H1 (cell line): ENCODE results near the gene TMEM269. TPM values are rescaled to one million over a fixed set of nuclear protein-coding genes. Genes with fewer than 3 reads are reported as not detected.

Experiments
- BACH1 ChIP-seq: IDR thresholded peaks from 2 replicates; pipeline ENCODE4 v1.6.1; 2012; ENCODE audit warnings: low read length, improper control_type of control experiment
- GABPA ChIP-seq: IDR thresholded peaks from 2 replicates; pipeline ENCODE4 v1.6.1; 2011; ENCODE audit warnings: mild to moderate bottlenecking, low read length, moderate library complexity, borderline replicate concordance; ENCODE audit not compliant: insufficient read depth
- RFX5 ChIP-seq: IDR thresholded peaks from 2 replicates; pipeline ENCODE4 v1.6.1; 2011; ENCODE audit warnings: low read depth, low read length, improper control_type of control experiment, borderline replicate concordance
- polyA plus RNA-seq, 7 experiments: library from polyadenylated mRNA; depleted of rRNA in 3 of 7; stranded (reverse) in 5 of 7; unstranded in 2 of 7; fragments of >200 nt in 5 of 7; fragments of 200-250 nt in 2 of 7; gene quantifications; 1 replicate in 5 of 7; 2 replicates in 1 of 7; 4 replicates in 1 of 7; pipeline versions ENCODE4 v1.2.1 to v1.2.3, GENCODE V29; 2011 to 2013; ENCODE audit warnings: missing spikeins in 2 of 7, mixed read lengths in 2 of 7
- total RNA-seq: library from RNA; stranded (reverse); fragmentation: NEBNext Ultra II Directional; extraction: Animal tissue kit (Norgen Biotek cat#: 25700); gene quantifications from 2 replicates; pipeline ENCODE4 v1.2.1, GENCODE V29; 2021
- TF ChIP-seq, protein P1 (sequence below): fragments of 300-600 bp; sonication (generic); IDR thresholded peaks from 2 replicates; pipeline ENCODE4 v1.7.1; 2012; ENCODE audit warnings: low read length, moderate library complexity, mild to moderate bottlenecking, inconsistent platforms; ENCODE audit not compliant: insufficient replicate concordance

TMEM269 gene
- total and polyA plus RNA-seq, 2 of the 8 experiments (the other 6 are each of a cell fraction or from before 2014, with no cell fraction given): 0.14 to 0.35 TPM

DNA sequence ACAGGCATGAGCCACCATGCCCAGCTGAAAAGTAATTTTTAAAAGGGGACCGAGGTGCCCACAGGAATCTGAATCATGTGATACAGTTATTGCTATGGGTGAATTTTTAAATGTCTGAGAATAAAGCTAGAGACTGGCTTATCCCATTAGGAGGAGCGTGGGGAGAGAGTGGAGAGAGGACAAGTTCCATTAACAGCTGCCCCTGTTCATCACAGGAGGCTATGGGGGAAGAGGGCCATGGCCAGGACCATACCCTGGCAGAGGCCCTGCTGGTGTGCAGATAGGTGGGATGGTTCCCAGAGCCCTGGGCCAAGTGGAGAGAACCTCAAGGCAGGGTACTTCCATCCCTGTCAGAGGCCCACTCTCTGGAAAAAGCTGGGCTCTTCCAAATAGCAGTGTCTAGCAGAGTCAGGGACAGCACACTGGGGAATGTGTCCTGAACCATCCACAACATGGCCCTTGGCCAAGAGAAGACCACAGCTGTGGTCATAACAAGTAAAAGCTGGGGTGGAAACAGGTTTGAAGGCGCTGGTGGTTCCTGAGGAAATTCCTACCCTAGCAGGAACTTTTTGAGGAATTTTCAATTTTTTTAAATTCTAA lies 48.0 kb downstream of the TMEM269 start (continued):
- TF ChIP-seq, protein P1, sequence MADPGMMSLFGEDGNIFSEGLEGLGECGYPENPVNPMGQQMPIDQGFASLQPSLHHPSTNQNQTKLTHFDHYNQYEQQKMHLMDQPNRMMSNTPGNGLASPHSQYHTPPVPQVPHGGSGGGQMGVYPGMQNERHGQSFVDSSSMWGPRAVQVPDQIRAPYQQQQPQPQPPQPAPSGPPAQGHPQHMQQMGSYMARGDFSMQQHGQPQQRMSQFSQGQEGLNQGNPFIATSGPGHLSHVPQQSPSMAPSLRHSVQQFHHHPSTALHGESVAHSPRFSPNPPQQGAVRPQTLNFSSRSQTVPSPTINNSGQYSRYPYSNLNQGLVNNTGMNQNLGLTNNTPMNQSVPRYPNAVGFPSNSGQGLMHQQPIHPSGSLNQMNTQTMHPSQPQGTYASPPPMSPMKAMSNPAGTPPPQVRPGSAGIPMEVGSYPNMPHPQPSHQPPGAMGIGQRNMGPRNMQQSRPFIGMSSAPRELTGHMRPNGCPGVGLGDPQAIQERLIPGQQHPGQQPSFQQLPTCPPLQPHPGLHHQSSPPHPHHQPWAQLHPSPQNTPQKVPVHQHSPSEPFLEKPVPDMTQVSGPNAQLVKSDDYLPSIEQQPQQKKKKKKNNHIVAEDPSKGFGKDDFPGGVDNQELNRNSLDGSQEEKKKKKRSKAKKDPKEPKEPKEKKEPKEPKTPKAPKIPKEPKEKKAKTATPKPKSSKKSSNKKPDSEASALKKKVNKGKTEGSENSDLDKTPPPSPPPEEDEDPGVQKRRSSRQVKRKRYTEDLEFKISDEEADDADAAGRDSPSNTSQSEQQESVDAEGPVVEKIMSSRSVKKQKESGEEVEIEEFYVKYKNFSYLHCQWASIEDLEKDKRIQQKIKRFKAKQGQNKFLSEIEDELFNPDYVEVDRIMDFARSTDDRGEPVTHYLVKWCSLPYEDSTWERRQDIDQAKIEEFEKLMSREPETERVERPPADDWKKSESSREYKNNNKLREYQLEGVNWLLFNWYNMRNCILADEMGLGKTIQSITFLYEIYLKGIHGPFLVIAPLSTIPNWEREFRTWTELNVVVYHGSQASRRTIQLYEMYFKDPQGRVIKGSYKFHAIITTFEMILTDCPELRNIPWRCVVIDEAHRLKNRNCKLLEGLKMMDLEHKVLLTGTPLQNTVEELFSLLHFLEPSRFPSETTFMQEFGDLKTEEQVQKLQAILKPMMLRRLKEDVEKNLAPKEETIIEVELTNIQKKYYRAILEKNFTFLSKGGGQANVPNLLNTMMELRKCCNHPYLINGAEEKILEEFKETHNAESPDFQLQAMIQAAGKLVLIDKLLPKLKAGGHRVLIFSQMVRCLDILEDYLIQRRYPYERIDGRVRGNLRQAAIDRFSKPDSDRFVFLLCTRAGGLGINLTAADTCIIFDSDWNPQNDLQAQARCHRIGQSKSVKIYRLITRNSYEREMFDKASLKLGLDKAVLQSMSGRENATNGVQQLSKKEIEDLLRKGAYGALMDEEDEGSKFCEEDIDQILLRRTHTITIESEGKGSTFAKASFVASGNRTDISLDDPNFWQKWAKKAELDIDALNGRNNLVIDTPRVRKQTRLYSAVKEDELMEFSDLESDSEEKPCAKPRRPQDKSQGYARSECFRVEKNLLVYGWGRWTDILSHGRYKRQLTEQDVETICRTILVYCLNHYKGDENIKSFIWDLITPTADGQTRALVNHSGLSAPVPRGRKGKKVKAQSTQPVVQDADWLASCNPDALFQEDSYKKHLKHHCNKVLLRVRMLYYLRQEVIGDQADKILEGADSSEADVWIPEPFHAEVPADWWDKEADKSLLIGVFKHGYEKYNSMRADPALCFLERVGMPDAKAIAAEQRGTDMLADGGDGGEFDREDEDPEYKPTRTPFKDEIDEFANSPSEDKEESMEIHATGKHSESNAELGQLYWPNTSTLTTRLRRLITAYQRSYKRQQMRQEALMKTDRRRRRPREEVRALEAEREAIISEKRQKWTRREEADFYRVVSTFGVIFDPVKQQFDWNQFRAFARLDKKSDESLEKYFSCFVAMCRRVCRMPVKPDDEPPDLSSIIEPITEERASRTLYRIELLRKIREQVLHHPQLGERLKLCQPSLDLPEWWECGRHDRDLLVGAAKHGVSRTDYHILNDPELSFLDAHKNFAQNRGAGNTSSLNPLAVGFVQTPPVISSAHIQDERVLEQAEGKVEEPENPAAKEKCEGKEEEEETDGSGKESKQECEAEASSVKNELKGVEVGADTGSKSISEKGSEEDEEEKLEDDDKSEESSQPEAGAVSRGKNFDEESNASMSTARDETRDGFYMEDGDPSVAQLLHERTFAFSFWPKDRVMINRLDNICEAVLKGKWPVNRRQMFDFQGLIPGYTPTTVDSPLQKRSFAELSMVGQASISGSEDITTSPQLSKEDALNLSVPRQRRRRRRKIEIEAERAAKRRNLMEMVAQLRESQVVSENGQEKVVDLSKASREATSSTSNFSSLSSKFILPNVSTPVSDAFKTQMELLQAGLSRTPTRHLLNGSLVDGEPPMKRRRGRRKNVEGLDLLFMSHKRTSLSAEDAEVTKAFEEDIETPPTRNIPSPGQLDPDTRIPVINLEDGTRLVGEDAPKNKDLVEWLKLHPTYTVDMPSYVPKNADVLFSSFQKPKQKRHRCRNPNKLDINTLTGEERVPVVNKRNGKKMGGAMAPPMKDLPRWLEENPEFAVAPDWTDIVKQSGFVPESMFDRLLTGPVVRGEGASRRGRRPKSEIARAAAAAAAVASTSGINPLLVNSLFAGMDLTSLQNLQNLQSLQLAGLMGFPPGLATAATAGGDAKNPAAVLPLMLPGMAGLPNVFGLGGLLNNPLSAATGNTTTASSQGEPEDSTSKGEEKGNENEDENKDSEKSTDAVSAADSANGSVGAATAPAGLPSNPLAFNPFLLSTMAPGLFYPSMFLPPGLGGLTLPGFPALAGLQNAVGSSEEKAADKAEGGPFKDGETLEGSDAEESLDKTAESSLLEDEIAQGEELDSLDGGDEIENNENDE: no peak
- TF ChIP-seq RFX5: no peak
- TF ChIP-seq BACH1: no peak
- TF ChIP-seq GABPA: no peak
- TF ChIP-seq, all 59 proteins: peak for 0
